ENCODE measurements around the gene KIAA0930. TPM values are rescaled to one million over a fixed set of nuclear protein-coding genes. Genes with fewer than 3 reads are reported as not detected.
A peak's percentile ranks its signal among the peaks of the same experiment; 100 is the strongest.
"Not testable (repeated sequence)": the region's sequence is repeated elsewhere in the genome, so short reads cannot be mapped to it uniquely, and the experiment has no call there.

KIAA0930 gene
- 83.1 and 92.5 TPM in 2 replicates for total RNA-seq (2014; rRNA removed; shearing (Covaris generic))

DNA sequence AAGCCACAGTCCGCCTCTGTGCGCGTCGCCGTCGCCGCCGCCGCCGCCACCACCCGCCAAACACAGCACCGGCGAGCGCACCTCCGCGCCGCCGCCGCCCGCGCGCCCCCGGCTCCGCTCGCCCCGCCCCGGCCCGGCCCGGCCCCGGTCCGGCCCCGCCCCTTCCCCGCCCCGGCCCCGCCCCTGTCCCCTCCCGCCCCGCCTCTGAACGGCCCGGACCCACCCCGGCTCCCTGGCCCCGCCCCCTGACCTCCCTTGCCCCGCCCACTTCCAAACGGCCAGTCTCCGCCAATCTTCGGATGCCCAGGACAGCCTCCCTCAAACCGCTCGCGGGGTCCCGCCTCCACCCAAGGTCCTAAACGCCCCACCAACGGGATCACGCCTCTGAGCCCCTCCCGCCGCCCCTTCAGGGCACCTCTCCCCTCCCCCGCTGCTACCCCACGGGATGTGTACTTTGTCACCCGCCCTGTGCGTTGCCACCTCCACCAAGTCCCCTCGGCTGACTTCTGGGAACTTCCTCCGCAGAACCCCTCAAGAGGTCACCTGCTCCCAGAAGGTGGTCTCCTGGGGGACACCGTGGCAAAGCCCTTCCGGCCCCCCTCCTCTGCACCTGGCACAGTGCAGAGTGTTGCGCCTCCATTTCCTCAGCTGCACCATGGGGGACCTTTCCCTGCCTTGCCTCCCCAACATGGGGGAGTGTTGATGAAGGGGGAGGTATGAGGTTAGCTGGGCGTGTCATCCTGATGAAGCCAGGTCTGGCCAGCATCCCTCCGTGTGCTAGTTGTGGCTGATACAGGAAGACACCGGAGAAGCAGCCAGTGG lies at the start of gene KIAA0930:
Gene KIAA0930 (minus strand): TSS at position 85 of the 822 bp plus-strand sequence. CDS start 191 bp downstream, outside the sequence.
- peak; percentile 21 for DNase-seq (ENCODE audit: low spot score)

DNA sequence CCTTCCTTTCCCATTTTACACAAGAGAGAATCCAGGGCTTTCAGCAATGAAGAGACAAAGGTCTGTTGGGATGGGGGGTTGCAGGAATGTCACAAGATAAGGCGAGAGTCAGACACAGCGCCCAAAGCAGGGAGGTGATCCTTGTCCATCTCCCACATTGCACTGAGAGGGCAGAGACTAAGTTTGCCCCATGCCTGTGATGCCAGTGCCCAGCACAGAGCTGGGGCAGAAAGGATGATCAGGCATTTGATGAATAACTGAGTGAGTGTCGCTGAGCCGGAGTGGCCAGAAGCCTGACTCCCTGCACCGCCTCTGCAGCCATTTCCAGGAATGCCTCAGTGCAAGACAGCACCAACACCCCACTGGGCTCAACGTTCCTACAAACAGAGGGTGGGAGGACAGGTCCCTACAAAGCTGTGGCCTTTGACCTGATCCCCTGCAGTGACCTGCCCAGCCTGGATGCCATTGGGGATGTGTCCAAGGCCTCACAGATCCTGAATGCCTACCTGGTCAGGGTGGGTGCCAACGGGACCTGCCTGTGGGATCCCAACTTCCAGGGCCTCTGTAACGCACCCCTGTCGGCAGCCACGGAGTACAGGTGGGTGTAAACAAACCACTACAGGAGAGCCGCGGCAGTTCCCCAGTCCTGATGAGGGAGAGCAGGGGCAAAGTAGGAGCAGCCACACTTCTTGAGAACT lies 46.3 kb upstream of the KIAA0930 start:
- no peak for DNase-seq (ENCODE audit: low spot score)

GRCh38 chr22:45285263-45286058 lies 44.8 kb upstream of the KIAA0930 start:
- no peak for DNase-seq (ENCODE audit: low spot score)

- no peak for DNase-seq (ENCODE audit: low spot score)
These were observed 44.1 kb upstream of the KIAA0930 start, which contains the start of gene UPK3A for GRCh38 chr22:45284705-45285262. Gene UPK3A, plus strand, starts transcription at chr22:45284949. Its CDS starts 65 bp downstream, at chr22:45285014.

DNA sequence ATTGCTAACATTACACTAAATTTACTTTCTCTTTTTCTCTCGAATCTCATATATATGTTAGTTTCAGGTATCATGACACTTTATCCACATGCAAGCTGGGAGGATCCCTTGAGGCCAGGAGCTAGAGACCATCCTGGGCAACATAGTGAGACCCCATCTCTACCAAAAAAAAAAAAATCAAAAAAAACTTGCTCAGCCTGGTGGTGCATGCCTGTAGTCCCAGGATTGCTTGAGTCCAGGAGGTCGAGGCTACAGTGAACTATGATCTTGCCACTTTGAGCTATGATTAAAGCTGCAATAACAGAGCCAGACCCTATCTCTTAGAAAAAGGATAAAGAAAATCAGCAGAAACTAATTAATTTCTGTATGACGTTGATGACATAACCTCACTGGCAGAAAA lies 40.3 kb upstream of the KIAA0930 start:
- DNase-seq (ENCODE audit: low spot score) = no peak

DNA sequence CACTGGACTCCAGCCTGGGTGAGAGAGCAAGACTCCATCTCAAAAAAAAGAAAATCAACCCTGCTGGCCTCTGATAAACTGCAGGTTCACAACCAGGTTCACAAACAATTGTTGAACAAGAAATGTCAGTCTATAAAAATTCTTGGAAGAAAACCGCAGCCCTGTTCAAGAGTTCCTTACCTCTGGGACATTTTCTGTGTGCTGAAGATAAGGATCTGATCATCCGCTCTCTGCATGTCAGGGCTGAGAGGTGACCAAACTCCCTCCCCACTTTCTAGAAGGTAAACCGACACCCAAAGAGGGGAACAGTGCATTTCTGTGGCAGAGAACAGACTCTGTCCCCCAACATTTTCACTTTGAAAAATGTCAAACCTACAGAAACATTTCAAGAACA lies 39.9 kb upstream of the KIAA0930 start:
- DNase-seq (ENCODE audit: low spot score) = no peak

DNA sequence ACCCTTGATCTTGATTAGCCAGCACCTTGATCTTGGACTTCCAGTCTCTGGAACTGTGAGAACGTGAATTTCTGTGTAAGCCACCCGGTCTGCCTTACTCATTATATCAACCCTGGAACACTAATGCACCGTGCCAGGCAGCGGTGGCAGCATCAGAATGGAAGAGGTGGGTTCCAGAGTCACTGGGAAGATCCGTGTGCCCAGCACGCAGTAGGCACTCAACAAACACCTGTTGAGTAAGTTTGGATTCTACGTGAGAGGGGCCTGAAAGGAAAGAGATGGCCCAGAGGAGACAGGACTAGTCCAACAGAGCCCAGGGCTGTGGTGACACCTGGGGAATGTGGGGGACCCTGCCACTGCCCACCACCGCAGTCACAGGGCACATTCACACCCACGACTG lies 37.4 kb upstream of the KIAA0930 start:
- no peak for DNase-seq (ENCODE audit: low spot score)

- DNase-seq (ENCODE audit: low spot score) = not testable (repeated sequence)
These were observed 37.0 kb upstream of the KIAA0930 start for GRCh38 chr22:45277720-45278119.

DNA sequence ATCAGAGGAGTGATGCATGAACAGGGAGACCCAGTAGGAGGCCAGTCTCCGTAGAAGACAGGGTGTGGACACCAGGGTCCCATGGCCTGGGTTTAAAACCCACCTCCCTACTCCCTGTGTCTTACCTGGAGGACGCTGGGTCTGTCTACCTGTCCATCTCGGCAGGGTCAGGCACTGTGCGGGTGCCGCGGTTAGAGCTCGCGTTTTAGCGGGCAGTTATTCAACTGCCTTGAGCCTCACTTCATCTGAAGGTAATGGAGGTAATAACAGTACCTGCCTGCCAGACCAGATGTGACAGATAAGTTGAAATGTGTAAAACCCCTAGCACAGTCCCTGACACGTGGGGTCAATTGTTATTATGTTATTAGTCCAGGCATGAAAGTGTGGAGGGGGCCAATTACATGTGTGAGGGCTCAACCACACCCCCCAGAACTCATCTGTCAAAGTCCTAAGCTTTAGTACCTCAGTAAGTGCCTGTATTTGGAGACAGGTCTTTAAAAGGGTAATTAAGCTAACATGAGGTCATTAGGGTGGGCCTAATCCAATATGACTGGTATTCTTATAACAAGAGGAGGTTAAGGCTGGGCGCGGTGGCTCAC lies 35.9 kb upstream of the KIAA0930 start:
- no peak for DNase-seq (ENCODE audit: low spot score)

DNA sequence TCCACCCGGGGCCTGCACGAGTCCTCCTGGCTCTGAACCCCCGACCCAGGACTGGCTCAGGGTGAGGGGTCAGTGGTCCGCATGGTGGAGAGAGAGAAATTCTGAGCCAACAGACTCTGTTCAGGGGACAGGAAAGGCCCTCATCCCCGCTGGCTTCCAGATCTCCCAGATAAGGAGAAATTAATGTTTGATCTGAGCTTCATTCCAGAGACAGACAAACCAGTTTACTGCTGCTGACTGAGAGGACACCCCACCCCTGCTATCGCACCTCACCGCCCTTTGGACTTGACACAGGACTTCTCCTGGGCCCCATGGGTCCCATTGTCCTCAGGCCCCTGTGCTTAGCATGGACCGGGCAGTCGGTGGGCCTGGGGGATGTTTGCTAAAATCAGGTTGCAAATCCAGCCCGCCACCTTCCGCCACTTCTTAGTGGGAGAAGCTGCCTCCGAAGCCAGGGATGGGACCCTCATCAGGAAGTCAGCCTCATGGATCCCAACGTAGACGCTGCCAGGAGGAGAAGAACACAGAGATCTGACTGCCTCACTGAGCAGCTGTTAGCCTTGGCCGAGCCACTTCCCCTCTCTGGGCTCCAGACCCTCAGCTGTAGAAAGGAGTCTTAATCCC lies 32.9 kb upstream of the KIAA0930 start:
- DNase-seq (ENCODE audit: low spot score) = no peak

GRCh38 chr22:45272498-45272897 lies 31.8 kb upstream of the KIAA0930 start:
- no peak for DNase-seq (ENCODE audit: low spot score)

DNA sequence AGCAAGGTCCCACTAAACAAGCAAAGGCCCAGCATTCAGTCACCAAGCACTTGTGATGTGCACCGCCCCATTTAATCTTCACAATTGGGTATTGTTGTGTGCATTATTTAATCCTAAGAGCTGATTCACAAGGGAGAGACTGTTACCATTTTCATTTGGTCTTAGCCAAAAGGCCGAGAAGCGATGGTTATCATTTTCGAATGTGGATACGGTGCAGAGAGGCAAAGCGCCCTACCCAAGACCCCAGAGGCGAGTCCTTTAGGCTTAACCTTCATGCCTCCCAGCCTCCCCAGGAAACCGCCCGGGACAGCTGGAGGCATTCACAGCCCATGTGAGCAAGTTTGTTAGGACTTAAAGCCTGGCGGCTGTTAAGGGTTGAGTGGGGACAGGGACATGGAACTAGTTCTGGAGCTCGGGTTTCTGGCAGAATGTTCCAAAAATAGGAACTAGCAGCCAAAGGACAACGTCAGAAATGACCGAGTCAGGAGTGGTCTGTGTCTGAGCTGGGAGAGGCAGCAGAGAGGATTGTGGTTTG lies 31.0 kb upstream of the KIAA0930 start:
- no peak for DNase-seq (ENCODE audit: low spot score)

GRCh38 chr22:45270095-45271020 lies 29.7 kb upstream of the KIAA0930 start:
- no peak for DNase-seq (ENCODE audit: low spot score)

DNA sequence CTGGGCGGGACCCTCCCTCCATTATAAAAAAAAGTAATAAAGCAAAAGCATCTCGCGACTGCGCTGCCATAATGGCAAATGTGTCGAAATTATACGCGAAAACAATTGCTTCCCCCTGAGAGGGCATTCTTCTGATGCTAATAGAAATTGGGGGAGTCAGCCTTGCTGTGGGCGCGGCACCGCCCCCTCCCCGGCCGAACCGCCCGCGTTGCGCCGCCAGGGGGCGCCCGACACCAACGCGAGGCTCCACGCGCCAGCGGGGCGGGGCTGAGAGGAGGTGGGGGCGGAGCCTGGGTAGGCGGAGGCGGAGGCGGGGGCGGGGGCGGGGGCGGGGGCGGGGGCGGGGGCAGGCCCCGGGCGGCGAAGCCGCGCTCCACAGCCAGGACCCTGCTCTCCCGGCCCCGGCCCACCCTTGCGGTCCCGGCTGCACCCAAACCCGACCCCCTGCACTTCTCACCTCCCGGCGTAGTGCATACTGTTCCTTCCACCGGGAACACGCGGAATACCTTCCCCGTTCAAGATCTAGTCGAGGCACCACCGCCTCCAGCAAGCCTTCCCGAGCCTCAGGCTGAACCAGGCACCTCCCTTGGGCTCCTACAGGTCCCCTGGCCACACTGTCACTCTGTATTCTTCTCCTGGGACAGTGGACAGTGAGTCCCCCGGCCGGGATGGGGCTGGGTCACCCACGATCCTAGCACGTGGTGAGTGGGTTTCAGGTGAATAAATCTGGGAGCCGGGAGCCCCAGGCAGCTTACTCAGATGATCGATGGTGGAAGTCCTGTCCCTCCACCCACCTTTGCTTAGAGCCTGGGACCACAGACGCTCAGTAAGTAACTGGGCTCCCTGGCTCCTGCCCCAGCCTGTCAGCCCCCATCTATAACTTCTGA lies 28.5 kb upstream of the KIAA0930 start:
- DNase-seq (ENCODE audit: low spot score) = peak; percentile 16

DNA sequence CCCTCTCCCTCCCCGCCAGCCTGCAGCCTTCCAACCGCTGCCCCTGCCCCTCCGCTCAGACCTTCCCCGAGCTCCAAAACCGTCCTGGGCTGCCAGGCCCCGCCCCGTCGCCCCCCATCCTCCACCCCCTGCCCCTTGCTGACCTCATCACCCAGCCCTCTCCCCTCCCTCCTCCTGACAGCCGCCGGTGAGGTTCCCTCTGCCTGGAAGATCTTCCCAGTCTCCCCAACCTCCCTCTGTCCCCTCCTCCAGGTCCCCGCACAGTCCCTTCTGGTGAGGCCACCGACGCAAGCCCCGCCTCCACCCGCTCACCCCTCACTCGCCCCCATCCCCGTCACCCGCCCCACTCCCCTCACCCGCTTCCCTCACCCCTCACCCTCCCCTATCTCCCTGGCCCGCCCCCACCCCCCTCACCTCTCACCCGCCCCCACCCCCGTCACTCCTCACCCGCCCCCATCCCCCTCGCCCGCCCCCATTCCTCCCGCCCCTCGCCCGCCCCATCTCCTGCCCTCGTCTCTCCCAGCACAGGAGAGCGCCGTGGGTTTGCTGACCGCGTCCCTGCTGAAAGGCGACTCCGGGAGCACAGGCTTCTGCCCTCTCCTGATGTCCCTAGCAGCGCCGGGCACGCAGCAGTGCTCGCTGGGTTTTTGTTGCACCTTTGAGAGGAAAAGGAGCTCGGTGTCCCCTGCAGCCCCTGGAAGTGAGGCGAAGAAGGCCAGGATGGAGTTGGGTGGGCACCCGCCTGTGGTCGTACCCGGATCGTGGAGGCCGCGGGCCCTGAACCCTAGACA lies 27.7 kb upstream of the KIAA0930 start:
- no peak for DNase-seq (ENCODE audit: low spot score)

DNA sequence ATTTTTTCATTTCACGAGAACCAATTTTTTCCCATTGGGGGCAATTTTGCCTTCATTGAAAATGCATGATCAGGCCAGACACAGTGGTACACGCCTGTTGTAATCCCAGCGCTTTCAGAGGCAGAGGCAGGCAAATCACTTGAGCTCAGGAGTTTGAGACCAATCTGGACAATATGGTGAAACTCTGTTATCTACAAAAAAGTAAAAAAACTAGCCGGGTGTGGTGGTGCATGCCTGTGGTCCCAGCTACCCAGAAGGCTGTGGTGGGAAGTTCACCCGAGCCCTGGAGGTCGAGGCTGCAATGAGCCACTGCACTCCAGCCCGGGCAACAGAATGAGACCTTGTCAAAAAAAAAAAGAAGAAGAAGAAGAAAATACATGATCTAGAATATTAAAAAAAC lies 24.8 kb upstream of the KIAA0930 start:
- DNase-seq (ENCODE audit: low spot score) = no peak

- peak; percentile 44 for DNase-seq (ENCODE audit: low spot score)
These were observed 23.0 kb upstream of the KIAA0930 start for GRCh38 chr22:45263463-45264269.
